Esophagus squamous epithelium (tissue), 5 donors: ENCODE measurements around the gene SNX5. TPM values are rescaled to one million over a fixed set of nuclear protein-coding genes. Genes with fewer than 3 reads are reported as not detected.

Experiments
- DNase-seq: peaks from one replicate; lab custom pipeline; 2025; lab: John Stamatoyannopoulos, UW
- H3K27ac ChIP-seq, 4 donors: fragments of 200-600 bp; sonication (generic); one replicate each; pipeline ENCODE4 v1.5.1; 2016 to 2019; ENCODE audit warnings: mild to moderate bottlenecking in 1 of 4
- H3K27me3 ChIP-seq, 4 donors: fragments of 200-600 bp; sonication (generic); 1 replicate in 3 of 4; 2 replicates in 1 of 4; pipeline versions ENCODE4 v1.5.1 to v1.6.0; 2017 to 2021; ENCODE audit warnings: antibody characterized with exemption in 1 of 4
- H3K36me3 ChIP-seq, 3 donors: fragments of 200-600 bp; sonication (generic); one replicate each; pipeline ENCODE4 v1.5.1; 2016 to 2019
- H3K4me1 ChIP-seq, 3 donors: fragments of 200-600 bp; sonication (generic); one replicate each; pipeline ENCODE4 v1.5.1; 2017 to 2019
- H3K4me3 ChIP-seq, 4 donors: fragments of 200-600 bp; sonication (generic); 1 replicate in 3 of 4; 2 replicates in 1 of 4; pipeline ENCODE4 v1.5.1; 2016 to 2019; ENCODE audit warnings: mild to moderate bottlenecking in 2 of 4, moderate library complexity in 1 of 4
- H3K9me3 ChIP-seq, 3 donors: fragments of 200-600 bp; sonication (generic); one replicate each; pipeline ENCODE4 v1.5.1; 2016 to 2019
- POLR2A ChIP-seq, 4 donors: fragments of 450-650 bp; IDR thresholded peaks; one replicate each; pipeline ENCODE4 v1.6.1; 2017; ENCODE audit warnings: antibody characterized with exemption in 4 of 4, mild to moderate bottlenecking in 4 of 4, moderate library complexity in 3 of 4
- WGBS, 2 donors: methylation state at CpG; one replicate each; pipeline ENCODE4 v1.1.5; 2018; 5-methylcytosine and 5-hydroxymethylcytosine counted together
- intact Hi-C: fragments of 100-400 bp; cut with DNase I; formaldehyde crosslinking; loops from one replicate; pipeline ENCODE4 v1.15.0; 2022
- total RNA-seq, 4 donors: library from RNA; depleted of rRNA; stranded (reverse); fragments of >200 nt; gene quantifications; one replicate each; pipeline ENCODE4 v1.1.0, GENCODE V29; 2016
- TF ChIP-seq, protein P1 (sequence below), 6 experiments: fragments of 450-650 bp in 4 of 6; fragments of 200-600 bp in 2 of 6; sonication (generic) in 2 of 6; IDR thresholded peaks; one replicate each; pipeline ENCODE4 v1.5.1; 2016 to 2019; ENCODE audit warnings: antibody characterized with exemption in 6 of 6, mild to moderate bottlenecking in 4 of 6, moderate library complexity in 4 of 6
- donor health status: DM: yes; HTN: yes; CAD: no.

SNX5 gene
- total RNA-seq, 4 donors from 2014 or later = 43.6 to 137 (median 98.5) TPM

- TF ChIP-seq, protein P1, sequence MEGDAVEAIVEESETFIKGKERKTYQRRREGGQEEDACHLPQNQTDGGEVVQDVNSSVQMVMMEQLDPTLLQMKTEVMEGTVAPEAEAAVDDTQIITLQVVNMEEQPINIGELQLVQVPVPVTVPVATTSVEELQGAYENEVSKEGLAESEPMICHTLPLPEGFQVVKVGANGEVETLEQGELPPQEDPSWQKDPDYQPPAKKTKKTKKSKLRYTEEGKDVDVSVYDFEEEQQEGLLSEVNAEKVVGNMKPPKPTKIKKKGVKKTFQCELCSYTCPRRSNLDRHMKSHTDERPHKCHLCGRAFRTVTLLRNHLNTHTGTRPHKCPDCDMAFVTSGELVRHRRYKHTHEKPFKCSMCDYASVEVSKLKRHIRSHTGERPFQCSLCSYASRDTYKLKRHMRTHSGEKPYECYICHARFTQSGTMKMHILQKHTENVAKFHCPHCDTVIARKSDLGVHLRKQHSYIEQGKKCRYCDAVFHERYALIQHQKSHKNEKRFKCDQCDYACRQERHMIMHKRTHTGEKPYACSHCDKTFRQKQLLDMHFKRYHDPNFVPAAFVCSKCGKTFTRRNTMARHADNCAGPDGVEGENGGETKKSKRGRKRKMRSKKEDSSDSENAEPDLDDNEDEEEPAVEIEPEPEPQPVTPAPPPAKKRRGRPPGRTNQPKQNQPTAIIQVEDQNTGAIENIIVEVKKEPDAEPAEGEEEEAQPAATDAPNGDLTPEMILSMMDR (IDR thresholded peaks at IDR 0.05) = no peak
- no peak for TF ChIP-seq POLR2A (IDR thresholded peaks at IDR 0.05)
- H3K36me3 ChIP-seq = peaks cover 19 to 100% (median 54%) of the 10 kb centered on the region in 3 donors
- H3K4me3 ChIP-seq = no peak overlapping the region
- DNase-seq = no peak
- intact Hi-C loops = no loop called here
- H3K27ac ChIP-seq = no peak overlapping the region
- peaks cover 0 to 17% (median 0%) of the 10 kb centered on the region in 3 donors for H3K4me1 ChIP-seq
- no peaks in the 10 kb centered on the region for H3K27me3 ChIP-seq
- WGBS, 2 donors = 84 to 89% methylated on average over 2 of the region's 2 CpGs
- no peaks in the 10 kb centered on the region for H3K9me3 ChIP-seq
Observed at GRCh38 chr20:17951323-17951722, 17.3 kb downstream of the SNX5 start.

- 78 to 88% methylated on average over 6 of the region's 6 CpGs for WGBS, 2 donors
- TF ChIP-seq, protein P1 (IDR thresholded peaks at IDR 0.05) = no peak
- no peak for TF ChIP-seq POLR2A (IDR thresholded peaks at IDR 0.05)
- peaks cover 0 to 10% (median 0%) of the 10 kb centered on the region in 3 donors for H3K4me1 ChIP-seq
- no peaks in the 10 kb centered on the region for H3K9me3 ChIP-seq
- H3K36me3 ChIP-seq = peaks cover 23 to 100% (median 54%) of the 10 kb centered on the region in 3 donors
- H3K27me3 ChIP-seq = no peaks in the 10 kb centered on the region
- no peak overlapping the region for H3K27ac ChIP-seq
- intact Hi-C loops = no loop called here
- DNase-seq = no peak
- no peak overlapping the region for H3K4me3 ChIP-seq
Observed at GRCh38 chr20:17950670-17951069, 17.9 kb downstream of the SNX5 start.

DNA sequence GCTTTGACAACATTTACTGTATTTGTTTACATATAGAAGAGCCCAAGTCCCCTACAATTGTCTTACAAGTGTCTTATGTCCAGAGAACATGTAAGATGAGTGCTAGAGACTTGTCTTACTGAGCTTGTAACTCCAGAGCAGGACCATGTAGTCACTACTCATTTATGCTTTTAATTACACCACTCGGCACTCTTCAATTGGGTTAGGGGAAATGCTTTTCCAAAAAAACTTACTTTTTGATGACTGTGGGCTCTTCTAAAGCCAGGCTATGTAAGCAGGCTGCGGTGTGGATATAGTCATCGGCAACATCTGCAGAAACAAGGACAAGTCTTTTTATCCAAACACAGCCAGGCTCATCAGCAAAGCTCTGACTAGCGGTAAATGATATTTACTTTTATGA lies 18.7 kb downstream of the SNX5 start:
- no peaks in the 10 kb centered on the region for H3K9me3 ChIP-seq
- peaks cover 23 to 100% (median 54%) of the 10 kb centered on the region in 3 donors for H3K36me3 ChIP-seq
- H3K27me3 ChIP-seq = no peaks in the 10 kb centered on the region
- intact Hi-C loops = no loop called here
- no peak for DNase-seq
- peaks cover 0 to 2% (median 0%) of the 10 kb centered on the region in 3 donors for H3K4me1 ChIP-seq
- H3K4me3 ChIP-seq = no peak overlapping the region
- TF ChIP-seq, protein P1 (IDR thresholded peaks at IDR 0.05) = no peak
- TF ChIP-seq POLR2A (IDR thresholded peaks at IDR 0.05) = no peak
- no peak overlapping the region for H3K27ac ChIP-seq
- WGBS, 2 donors = 92 to 96% methylated on average over 4 of the region's 4 CpGs

DNA sequence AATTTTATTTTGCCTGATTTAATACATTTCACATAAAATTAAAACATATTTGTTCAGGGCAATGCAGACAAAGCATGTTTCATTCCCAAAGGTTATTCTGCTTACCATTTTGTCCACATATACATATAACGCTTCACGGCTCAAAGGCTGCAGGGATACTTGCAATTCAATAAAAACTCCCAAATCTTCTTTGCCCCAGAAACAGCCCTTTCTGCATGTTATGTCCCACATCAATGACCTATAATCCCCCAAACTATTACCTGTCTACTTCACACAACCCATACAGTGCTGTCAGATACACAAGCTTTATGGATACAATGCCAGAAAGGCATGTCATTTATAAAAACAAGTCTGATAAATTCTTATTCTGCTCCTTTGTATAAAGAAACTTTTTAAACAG lies 20.2 kb downstream of the SNX5 start:
- Histone ChIP-seq H3K9me3 (no peaks in the 10 kb centered on the region), H3K36me3 (peaks cover 23 to 100% (median 62%) of the 10 kb centered on the region in 3 donors), H3K27ac (no peak overlapping the region), H3K4me3 (no peak overlapping the region), H3K4me1 (no peaks in the 10 kb centered on the region), H3K27me3 (no peaks in the 10 kb centered on the region)
- TF ChIP-seq, protein P1 (IDR thresholded peaks at IDR 0.05) = no peak
- no peak for TF ChIP-seq POLR2A (IDR thresholded peaks at IDR 0.05)
- no peak for DNase-seq
- 89 to 100% methylated on average over 2 of the region's 2 CpGs for WGBS, 2 donors
- intact Hi-C loops = no loop called here

DNA sequence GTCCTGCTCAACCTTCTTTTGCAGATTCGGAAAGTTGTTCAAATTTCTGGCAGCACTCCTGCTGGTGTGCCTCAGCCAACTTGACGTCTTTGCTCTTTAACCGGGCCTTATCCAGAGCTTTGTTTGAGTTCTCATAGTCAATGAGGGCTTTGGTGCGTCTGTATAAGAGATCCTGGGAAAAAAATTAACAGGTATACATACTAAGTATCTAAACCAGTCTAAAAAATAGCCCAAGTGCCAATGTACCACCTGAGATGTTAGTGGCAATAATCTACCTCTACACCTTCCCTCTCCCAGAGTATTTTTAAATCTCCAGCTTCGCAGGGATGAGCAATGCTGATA lies 21.1 kb downstream of the SNX5 start:
- H3K27me3 ChIP-seq = no peaks in the 10 kb centered on the region
- no peak overlapping the region for H3K4me3 ChIP-seq
- TF ChIP-seq POLR2A (IDR thresholded peaks at IDR 0.05) = no peak
- TF ChIP-seq, protein P1 (IDR thresholded peaks at IDR 0.05) = no peak
- peaks cover 23 to 100% (median 69%) of the 10 kb centered on the region in 3 donors for H3K36me3 ChIP-seq
- 70 to 83% methylated on average over 5 of the region's 5 CpGs for WGBS, 2 donors
- DNase-seq = no peak
- H3K4me1 ChIP-seq = no peaks in the 10 kb centered on the region
- H3K9me3 ChIP-seq = no peaks in the 10 kb centered on the region
- no peak overlapping the region for H3K27ac ChIP-seq
- intact Hi-C loops = no loop called here
